GM18511 (cell line): ENCODE results near the gene ZNF90.
"Not testable (repeated sequence)": the region's sequence is repeated elsewhere in the genome, so short reads cannot be mapped to it uniquely, and the experiment has no call there.

ENCODE experiments used
- ATAC-seq: cut with Tn5 transposase; IDR thresholded peaks from one replicate; pipeline ENCODE4 v1.9.1; 2021; ENCODE audit warnings: mild to moderate bottlenecking, moderate library complexity; ENCODE audit not compliant: unreplicated experiment

Gene ZNF90

GRCh38 chr19:20102097-20102496 is 24.3 kb downstream of the ZNF90 start:
- no peak for ATAC-seq

- ATAC-seq: no peak
These were observed 25.4 kb downstream of the ZNF90 start for GRCh38 chr19:20103091-20103740.

- no peak for ATAC-seq
These were observed 29.5 kb downstream of the ZNF90 start for GRCh38 chr19:20107301-20107700.

GRCh38 chr19:20118064-20118839 is 40.5 kb downstream of the ZNF90 start:
- ATAC-seq: not testable (repeated sequence)

GRCh38 chr19:20124879-20125278 is 47.1 kb downstream of the ZNF90 start:
- no peak for ATAC-seq

GRCh38 chr19:20132933-20133332 is 55.1 kb downstream of the ZNF90 start:
- ATAC-seq: not testable (repeated sequence)

GRCh38 chr19:20137714-20138113 is 59.9 kb downstream of the ZNF90 start:
- not testable (repeated sequence) for ATAC-seq

GRCh38 chr19:20151617-20152145 is 73.9 kb downstream of the ZNF90 start:
- ATAC-seq: no peak

- ATAC-seq: not testable (repeated sequence)
These were observed 74.7 kb downstream of the ZNF90 start for GRCh38 chr19:20152506-20152905.

- no peak for ATAC-seq
These were observed 75.5 kb downstream of the ZNF90 start for GRCh38 chr19:20153281-20153680.

GRCh38 chr19:20154636-20155035 is 76.8 kb downstream of the ZNF90 start:
- ATAC-seq: no peak

- ATAC-seq: no peak
These were observed 85.0 kb downstream of the ZNF90 start for GRCh38 chr19:20162821-20163220.

- ATAC-seq: no peak
These were observed 86.7 kb downstream of the ZNF90 start for GRCh38 chr19:20164456-20164855.

- no peak for ATAC-seq
These were observed 88.3 kb downstream of the ZNF90 start for GRCh38 chr19:20165971-20166592.

GRCh38 chr19:20167020-20167644 is 89.3 kb downstream of the ZNF90 start, which contains the start of gene ZNF486:
TSS of gene ZNF486 (plus strand) at chr19:20167214. CDS start at chr19:20167331, 117 bp downstream.
- ATAC-seq: peak; percentile 93

GRCh38 chr19:20167651-20168122 is 89.9 kb downstream of the ZNF90 start:
- no peak for ATAC-seq
